GM19372 (cell line): ENCODE measurements around the gene HSD17B4.
A peak's percentile ranks its signal among the peaks of the same experiment; 100 is the strongest.
"Not testable (repeated sequence)": the region's sequence is repeated elsewhere in the genome, so short reads cannot be mapped to it uniquely, and the experiment has no call there.

Experiments
- ATAC-seq: cut with Tn5 transposase; IDR thresholded peaks from one replicate; pipeline ENCODE4 v1.9.1; 2021; ENCODE audit warnings: mild to moderate bottlenecking, low read depth, moderate library complexity; ENCODE audit not compliant: unreplicated experiment

The HSD17B4 gene

DNA sequence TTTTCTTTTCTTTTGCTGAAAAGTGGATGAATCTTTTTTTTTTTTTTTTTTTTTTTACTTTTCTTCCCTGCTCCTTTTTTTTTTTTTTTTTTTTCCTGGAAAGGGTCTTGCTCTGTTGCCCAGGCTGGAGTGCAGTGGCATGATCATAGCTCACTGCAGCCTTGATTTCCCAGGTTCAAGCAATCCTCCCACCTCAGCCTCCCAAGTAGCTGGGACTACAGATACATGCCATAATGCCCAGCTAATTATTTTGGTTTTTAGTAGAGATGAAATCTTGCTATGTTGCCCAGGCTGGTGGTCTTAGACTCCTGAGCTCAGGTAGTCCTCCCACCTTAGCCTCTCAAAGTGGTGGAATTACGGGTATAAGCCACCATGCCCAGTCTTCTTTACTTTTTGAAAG, 20.9 kb downstream of the HSD17B4 start:
- ATAC-seq: no peak

- no peak for ATAC-seq
Observed at GRCh38 chr5:119476341-119476740, 24.0 kb downstream of the HSD17B4 start.

GRCh38 chr5:119478781-119479180, 26.5 kb downstream of the HSD17B4 start:
- ATAC-seq: no peak

GRCh38 chr5:119480629-119481028, 28.3 kb downstream of the HSD17B4 start:
- not testable (repeated sequence) for ATAC-seq

- no peak for ATAC-seq
Observed at GRCh38 chr5:119483155-119483554, 30.9 kb downstream of the HSD17B4 start.

GRCh38 chr5:119484884-119485283, 32.6 kb downstream of the HSD17B4 start:
- no peak for ATAC-seq

GRCh38 chr5:119501671-119502179, 49.4 kb downstream of the HSD17B4 start:
- ATAC-seq: no peak

GRCh38 chr5:119503939-119504338, 51.6 kb downstream of the HSD17B4 start:
- ATAC-seq: not testable (repeated sequence)

GRCh38 chr5:119512277-119512676, 60.0 kb downstream of the HSD17B4 start:
- no peak for ATAC-seq

DNA sequence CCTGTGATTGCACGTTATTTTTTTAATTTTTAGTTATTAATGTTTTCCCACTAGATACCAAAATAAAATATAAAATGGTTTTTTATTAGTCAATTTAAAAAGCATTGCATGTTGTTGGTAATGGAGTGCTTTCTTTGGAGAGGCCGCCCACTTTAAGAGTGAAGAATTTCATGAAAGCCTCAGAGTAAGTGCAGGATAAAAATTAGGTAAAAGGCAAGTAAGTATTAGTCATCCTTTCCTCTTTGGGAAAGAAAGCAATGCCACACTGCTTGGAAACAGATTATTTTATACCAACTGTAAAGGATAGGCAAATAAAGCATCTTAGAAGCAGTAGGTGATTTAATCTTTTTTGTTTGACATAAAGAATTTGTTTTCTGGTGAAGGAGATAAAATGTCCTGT, 62.9 kb downstream of the HSD17B4 start:
- no peak for ATAC-seq

GRCh38 chr5:119517115-119517514, 64.8 kb downstream of the HSD17B4 start:
- not testable (repeated sequence) for ATAC-seq

GRCh38 chr5:119521232-119521631, 68.9 kb downstream of the HSD17B4 start:
- ATAC-seq: no peak

DNA sequence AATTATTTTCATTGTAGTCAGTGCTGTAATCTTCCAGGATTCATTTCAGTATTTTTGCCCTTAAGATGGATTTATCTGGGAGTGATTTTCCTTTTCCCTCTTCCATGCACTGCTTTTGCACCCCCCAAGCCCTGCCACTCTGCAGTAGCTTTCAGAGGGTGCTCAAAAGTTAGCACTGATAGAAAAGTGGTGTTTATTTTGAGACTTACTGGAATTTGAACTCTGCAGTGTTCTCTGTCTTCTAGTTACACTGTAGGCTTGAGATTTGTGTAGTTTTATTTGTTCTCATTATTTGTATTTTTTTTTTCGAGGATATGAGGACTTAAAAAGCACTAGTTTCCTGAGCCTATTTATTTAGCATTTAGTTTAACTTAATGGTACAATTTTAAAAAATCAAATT, 70.5 kb downstream of the HSD17B4 start:
- ATAC-seq: no peak

- no peak for ATAC-seq
Observed at GRCh38 chr5:119524485-119524884, 72.2 kb downstream of the HSD17B4 start.

DNA sequence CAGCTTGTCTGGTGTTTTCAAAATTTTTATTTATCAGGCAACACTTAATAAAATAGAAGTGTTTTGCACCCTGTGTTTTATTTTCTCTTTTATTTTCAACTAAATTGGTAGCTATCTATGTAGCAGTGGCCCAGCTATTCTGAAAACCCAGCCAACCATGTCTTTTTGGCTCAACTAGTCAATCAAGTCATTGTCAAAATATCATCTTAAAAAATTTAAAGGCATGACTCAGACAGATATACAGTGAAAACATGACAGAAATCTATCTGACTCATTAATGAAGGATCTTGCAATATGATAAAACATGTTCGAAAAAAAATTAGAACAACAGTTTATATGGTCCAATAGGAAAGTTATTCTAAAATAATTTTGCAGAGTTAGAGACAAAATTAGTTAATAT, 75.1 kb downstream of the HSD17B4 start:
- ATAC-seq: no peak

- ATAC-seq: no peak
Observed at GRCh38 chr5:119529811-119530210, 77.5 kb downstream of the HSD17B4 start.

GRCh38 chr5:119532637-119533036, 80.3 kb downstream of the HSD17B4 start:
- ATAC-seq: no peak

- peak; percentile 100 for ATAC-seq
Observed at GRCh38 chr5:119537704-119538103, 85.4 kb downstream of the HSD17B4 start.

DNA sequence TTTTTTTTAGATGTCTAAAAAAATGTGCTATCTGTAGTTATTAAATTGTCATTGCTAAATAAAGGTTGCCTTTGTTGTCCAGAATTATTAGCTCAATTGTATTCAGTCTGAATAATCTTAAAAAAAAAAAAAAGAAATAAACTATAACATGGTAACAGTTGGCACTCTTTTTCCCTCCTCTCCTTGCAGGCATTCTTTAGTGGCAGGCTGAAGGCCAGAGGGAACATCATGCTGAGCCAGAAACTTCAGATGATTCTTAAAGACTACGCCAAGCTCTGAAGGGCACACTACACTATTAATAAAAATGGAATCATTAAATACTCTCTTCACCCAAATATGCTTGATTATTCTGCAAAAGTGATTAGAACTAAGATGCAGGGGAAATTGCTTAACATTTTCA, 89.4 kb downstream of the HSD17B4 start:
- ATAC-seq: no peak

GRCh38 chr5:119551819-119552218, 99.5 kb downstream of the HSD17B4 start:
- ATAC-seq: no peak

DNA sequence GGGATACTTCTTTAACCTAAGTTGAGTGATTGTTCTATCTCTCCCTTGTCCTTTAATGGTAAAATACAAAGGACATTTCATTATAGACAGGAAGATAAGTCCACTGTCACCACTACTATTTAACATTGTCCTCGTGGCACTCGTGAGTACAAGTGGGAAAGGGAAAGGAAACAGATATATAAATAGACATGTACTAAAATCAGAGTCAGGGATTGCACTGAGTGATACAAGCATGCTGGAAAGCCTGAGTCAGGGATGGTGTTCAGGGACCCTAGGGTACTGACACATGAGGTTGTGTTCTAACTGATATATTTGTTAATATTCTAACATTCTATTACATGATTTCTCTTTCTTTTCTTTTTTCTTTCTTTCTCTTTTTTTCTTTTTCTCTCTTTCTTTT, 102.3 kb downstream of the HSD17B4 start:
- ATAC-seq: no peak

- no peak for ATAC-seq
Observed at GRCh38 chr5:119570910-119571309, 118.6 kb downstream of the HSD17B4 start.

DNA sequence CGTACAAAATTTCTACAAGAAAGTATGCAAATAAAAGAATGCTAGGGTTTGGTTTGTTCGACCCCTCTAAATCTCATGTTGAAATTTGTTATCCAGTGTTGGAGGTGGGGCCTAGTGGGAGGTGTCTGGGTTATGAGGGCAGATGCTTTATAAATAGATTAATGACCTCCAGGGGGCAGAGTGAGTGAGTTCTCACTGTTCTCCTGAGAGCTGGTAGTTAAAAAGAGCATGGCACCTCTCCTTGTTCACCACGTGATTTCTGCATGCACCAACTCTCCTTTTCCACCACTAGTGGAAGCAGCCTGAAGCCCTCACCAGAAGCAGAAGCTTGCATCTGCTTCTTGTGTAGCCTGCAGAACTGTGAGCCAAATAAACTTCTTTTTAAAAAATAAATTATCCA, 126.6 kb downstream of the HSD17B4 start:
- ATAC-seq: peak; percentile 39
